Suprapubic skin (tissue), 4 donors: Measurements from ENCODE around the gene SELL.

Source experiments
- EP300 ChIP-seq: sonication (generic); formaldehyde crosslinking; IDR thresholded peaks from one replicate; pipeline ENCODE4 v1.6.1; 2017; ENCODE audit warnings: antibody characterized with exemption
- POLR2A ChIP-seq, 2 donors: fragments of 450-650 bp; IDR thresholded peaks; one replicate each; pipeline ENCODE4 v1.6.1; 2017; ENCODE audit warnings: antibody characterized with exemption in 2 of 2, mild to moderate bottlenecking in 2 of 2, moderate library complexity in 2 of 2
- POLR2AphosphoS5 ChIP-seq, 3 donors: sonication (generic); formaldehyde crosslinking; IDR thresholded peaks; one replicate each; pipeline ENCODE4 v1.6.1; 2017; ENCODE audit warnings: antibody characterized with exemption in 3 of 3
- TF ChIP-seq, protein P1 (sequence below), 2 donors: fragments of 200-600 bp in 1 of 2; fragments of 450-650 bp in 1 of 2; sonication (generic) in 1 of 2; IDR thresholded peaks; one replicate each; pipeline ENCODE4 v1.5.1; 2016 to 2019; ENCODE audit warnings: antibody characterized with exemption in 2 of 2, mild to moderate bottlenecking in 1 of 2, moderate library complexity in 1 of 2

DNA sequence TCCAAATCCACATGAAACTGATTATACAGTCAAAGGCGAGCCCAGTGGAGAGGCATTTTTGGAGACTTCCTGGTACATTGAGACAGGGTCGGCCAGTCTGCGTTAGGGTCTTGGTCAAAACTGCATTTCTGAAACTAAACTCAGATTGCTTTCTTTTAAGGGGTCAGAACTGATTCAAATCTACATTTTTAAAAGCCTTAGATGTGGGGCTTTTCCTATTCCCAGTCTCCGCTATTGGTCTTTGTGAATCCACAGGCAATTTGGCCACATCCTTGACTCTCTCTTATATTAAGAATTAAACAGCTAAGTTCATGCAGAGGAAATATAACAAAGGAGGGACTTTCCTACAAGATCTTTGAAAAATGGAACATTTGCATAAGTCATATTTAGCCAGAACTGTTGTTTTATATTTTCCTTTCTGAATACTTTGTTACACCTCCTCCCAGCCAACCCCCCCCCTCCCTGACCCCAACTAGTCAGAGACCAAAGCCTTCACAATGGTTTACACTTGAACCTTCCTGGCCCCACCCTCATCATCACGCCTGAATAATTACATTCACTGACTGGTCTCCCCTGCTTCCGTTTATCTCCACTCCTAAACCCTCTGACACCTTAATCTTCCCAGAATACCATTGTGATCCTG lies 30.9 kb downstream of the SELL start:
- TF ChIP-seq, protein P1, sequence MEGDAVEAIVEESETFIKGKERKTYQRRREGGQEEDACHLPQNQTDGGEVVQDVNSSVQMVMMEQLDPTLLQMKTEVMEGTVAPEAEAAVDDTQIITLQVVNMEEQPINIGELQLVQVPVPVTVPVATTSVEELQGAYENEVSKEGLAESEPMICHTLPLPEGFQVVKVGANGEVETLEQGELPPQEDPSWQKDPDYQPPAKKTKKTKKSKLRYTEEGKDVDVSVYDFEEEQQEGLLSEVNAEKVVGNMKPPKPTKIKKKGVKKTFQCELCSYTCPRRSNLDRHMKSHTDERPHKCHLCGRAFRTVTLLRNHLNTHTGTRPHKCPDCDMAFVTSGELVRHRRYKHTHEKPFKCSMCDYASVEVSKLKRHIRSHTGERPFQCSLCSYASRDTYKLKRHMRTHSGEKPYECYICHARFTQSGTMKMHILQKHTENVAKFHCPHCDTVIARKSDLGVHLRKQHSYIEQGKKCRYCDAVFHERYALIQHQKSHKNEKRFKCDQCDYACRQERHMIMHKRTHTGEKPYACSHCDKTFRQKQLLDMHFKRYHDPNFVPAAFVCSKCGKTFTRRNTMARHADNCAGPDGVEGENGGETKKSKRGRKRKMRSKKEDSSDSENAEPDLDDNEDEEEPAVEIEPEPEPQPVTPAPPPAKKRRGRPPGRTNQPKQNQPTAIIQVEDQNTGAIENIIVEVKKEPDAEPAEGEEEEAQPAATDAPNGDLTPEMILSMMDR (IDR thresholded peaks at IDR 0.05), result no peak
- TF ChIP-seq POLR2A (IDR thresholded peaks at IDR 0.05), result no peak
- no peak for TF ChIP-seq POLR2AphosphoS5 (IDR thresholded peaks at IDR 0.05)
- TF ChIP-seq EP300, result no peak
